Muscle layer of duodenum (tissue), 2 donors: ENCODE data around the gene IL6.

Experiments used
- H3K27ac ChIP-seq: one replicate; pipeline ENCODE4 v1.7.0; 2013; ENCODE audit warnings: mild to moderate bottlenecking, low read length
- H3K27me3 ChIP-seq: one replicate; pipeline ENCODE4 v1.7.0; 2013; ENCODE audit warnings: low read depth, mild to moderate bottlenecking, control low read depth, low read length
- H3K36me3 ChIP-seq, 2 donors: one replicate each; pipeline ENCODE4 v1.7.0; 2013; ENCODE audit warnings: low read length in 2 of 2, control low read depth in 1 of 2, mild to moderate bottlenecking in 1 of 2; ENCODE audit not compliant: insufficient read depth in 2 of 2, control insufficient read depth in 1 of 2
- H3K4me1 ChIP-seq, 2 donors: one replicate each; pipeline ENCODE4 v1.7.0; 2013; ENCODE audit warnings: low read length in 2 of 2, mild to moderate bottlenecking in 2 of 2, control low read depth in 1 of 2, moderate library complexity in 1 of 2; ENCODE audit not compliant: insufficient read depth in 2 of 2, control insufficient read depth in 1 of 2
- H3K4me3 ChIP-seq, 2 donors: one replicate each; pipeline ENCODE4 v1.7.0; 2013; ENCODE audit warnings: low read length in 2 of 2, low read depth in 1 of 2, mild to moderate bottlenecking in 1 of 2
- H3K9me3 ChIP-seq, 2 donors: one replicate each; pipeline ENCODE4 v1.7.0; 2013; ENCODE audit warnings: low read length in 2 of 2, control low read depth in 1 of 2, mild to moderate bottlenecking in 1 of 2; ENCODE audit not compliant: control insufficient read depth in 1 of 2
- donor health status: healthy.

IL6 gene

GRCh38 chr7:22730066-22730710 is 3.2 kb downstream of the IL6 start:
- no peak overlapping the region for H3K4me3 ChIP-seq

GRCh38 chr7:22730921-22731654 is 4.1 kb downstream of the IL6 start:
- Histone ChIP-seq H3K36me3 (no peaks in the 10 kb centered on the region), H3K4me1 (peaks cover 0 to 18% of the 10 kb centered on the region in 2 donors), H3K4me3 (peak overlapping the region in 1 of 2 donors; percentile 12), H3K27me3 (no peaks in the 10 kb centered on the region), H3K9me3 (peaks cover 0 to under 1% of the 10 kb centered on the region in 2 donors), H3K27ac (no peak overlapping the region)

More at GRCh38 chr7:22730066-22730710, 3.2 kb downstream of the IL6 start:
- H3K4me1 ChIP-seq: peaks cover 0 to 19% of the 10 kb centered on the region in 2 donors
- H3K27ac ChIP-seq: no peak overlapping the region
- no peaks in the 10 kb centered on the region for H3K27me3 ChIP-seq
- H3K36me3 ChIP-seq: no peaks in the 10 kb centered on the region
- H3K9me3 ChIP-seq: no peaks in the 10 kb centered on the region

GRCh38 chr7:22731766-22732165 is 4.8 kb downstream of the IL6 start:
- Histone ChIP-seq H3K36me3 (no peaks in the 10 kb centered on the region), H3K4me1 (peaks cover 0 to 12% of the 10 kb centered on the region in 2 donors), H3K4me3 (no peak overlapping the region), H3K27ac (no peak overlapping the region), H3K9me3 (peaks cover 0 to 6% of the 10 kb centered on the region in 2 donors), H3K27me3 (no peaks in the 10 kb centered on the region)

GRCh38 chr7:22732556-22733126 is 5.6 kb downstream of the IL6 start:
- Histone ChIP-seq H3K4me1 (peaks cover 0 to 7% of the 10 kb centered on the region in 2 donors), H3K4me3 (no peak overlapping the region), H3K9me3 (peaks cover 0 to 6% of the 10 kb centered on the region in 2 donors), H3K27me3 (no peaks in the 10 kb centered on the region), H3K27ac (no peak overlapping the region), H3K36me3 (no peaks in the 10 kb centered on the region)

GRCh38 chr7:22733761-22734160 is 6.8 kb downstream of the IL6 start:
- no peak overlapping the region for H3K4me3 ChIP-seq
- H3K4me1 ChIP-seq: peaks cover 0 to 4% of the 10 kb centered on the region in 2 donors
- H3K27ac ChIP-seq: no peak overlapping the region
- no peaks in the 10 kb centered on the region for H3K27me3 ChIP-seq
- no peaks in the 10 kb centered on the region for H3K36me3 ChIP-seq
- peaks cover 0 to 6% of the 10 kb centered on the region in 2 donors for H3K9me3 ChIP-seq

- Histone ChIP-seq H3K4me1 (no peaks in the 10 kb centered on the region), H3K27me3 (no peaks in the 10 kb centered on the region), H3K4me3 (no peak overlapping the region), H3K36me3 (no peaks in the 10 kb centered on the region), H3K27ac (no peak overlapping the region), H3K9me3 (no peaks in the 10 kb centered on the region)
These were observed 16.0 kb downstream of the IL6 start for GRCh38 chr7:22743014-22743413.

GRCh38 chr7:22751341-22751740 is 24.3 kb downstream of the IL6 start:
- H3K27me3 ChIP-seq: no peaks in the 10 kb centered on the region
- no peaks in the 10 kb centered on the region for H3K36me3 ChIP-seq
- no peaks in the 10 kb centered on the region for H3K9me3 ChIP-seq
- H3K4me1 ChIP-seq: no peaks in the 10 kb centered on the region
- H3K27ac ChIP-seq: no peak overlapping the region
- H3K4me3 ChIP-seq: no peak overlapping the region

- Histone ChIP-seq H3K27me3 (no peaks in the 10 kb centered on the region), H3K4me3 (no peak overlapping the region), H3K9me3 (peaks cover 6 to 8% of the 10 kb centered on the region in 2 donors), H3K36me3 (no peaks in the 10 kb centered on the region), H3K4me1 (no peaks in the 10 kb centered on the region), H3K27ac (no peak overlapping the region)
These were observed 30.5 kb downstream of the IL6 start for GRCh38 chr7:22757338-22757994.

- no peaks in the 10 kb centered on the region for H3K36me3 ChIP-seq
- no peaks in the 10 kb centered on the region for H3K27me3 ChIP-seq
- peaks cover 6 to 8% of the 10 kb centered on the region in 2 donors for H3K9me3 ChIP-seq
These were observed 31.6 kb downstream of the IL6 start for GRCh38 chr7:22758576-22758975.

GRCh38 chr7:22759721-22760120 is 32.7 kb downstream of the IL6 start:
- H3K27me3 ChIP-seq: no peaks in the 10 kb centered on the region
- H3K9me3 ChIP-seq: peaks cover 6 to 8% of the 10 kb centered on the region in 2 donors
- H3K4me1 ChIP-seq: no peaks in the 10 kb centered on the region
- H3K4me3 ChIP-seq: no peak overlapping the region
- H3K36me3 ChIP-seq: no peaks in the 10 kb centered on the region
- H3K27ac ChIP-seq: no peak overlapping the region

More at GRCh38 chr7:22758576-22758975, 31.6 kb downstream of the IL6 start:
- no peaks in the 10 kb centered on the region for H3K4me1 ChIP-seq
- H3K27ac ChIP-seq: no peak overlapping the region
- no peak overlapping the region for H3K4me3 ChIP-seq

- Histone ChIP-seq H3K27me3 (no peaks in the 10 kb centered on the region), H3K36me3 (no peaks in the 10 kb centered on the region), H3K27ac (no peak overlapping the region), H3K4me3 (no peak overlapping the region), H3K4me1 (no peaks in the 10 kb centered on the region), H3K9me3 (peaks cover 6 to 8% of the 10 kb centered on the region in 2 donors)
These were observed 35.9 kb downstream of the IL6 start for GRCh38 chr7:22762866-22763265.
